ENCODE measurements around the gene CPAMD8. TPM values are rescaled to one million over a fixed set of nuclear protein-coding genes. Genes with fewer than 3 reads are reported as not detected.

CPAMD8 gene
- total and polyA plus RNA-seq, 9 of the 15 experiments (the other 6 are each of a cell fraction or from before 2014, with no cell fraction given), result 0.20 to 2.1 (median 1.3) TPM

DNA sequence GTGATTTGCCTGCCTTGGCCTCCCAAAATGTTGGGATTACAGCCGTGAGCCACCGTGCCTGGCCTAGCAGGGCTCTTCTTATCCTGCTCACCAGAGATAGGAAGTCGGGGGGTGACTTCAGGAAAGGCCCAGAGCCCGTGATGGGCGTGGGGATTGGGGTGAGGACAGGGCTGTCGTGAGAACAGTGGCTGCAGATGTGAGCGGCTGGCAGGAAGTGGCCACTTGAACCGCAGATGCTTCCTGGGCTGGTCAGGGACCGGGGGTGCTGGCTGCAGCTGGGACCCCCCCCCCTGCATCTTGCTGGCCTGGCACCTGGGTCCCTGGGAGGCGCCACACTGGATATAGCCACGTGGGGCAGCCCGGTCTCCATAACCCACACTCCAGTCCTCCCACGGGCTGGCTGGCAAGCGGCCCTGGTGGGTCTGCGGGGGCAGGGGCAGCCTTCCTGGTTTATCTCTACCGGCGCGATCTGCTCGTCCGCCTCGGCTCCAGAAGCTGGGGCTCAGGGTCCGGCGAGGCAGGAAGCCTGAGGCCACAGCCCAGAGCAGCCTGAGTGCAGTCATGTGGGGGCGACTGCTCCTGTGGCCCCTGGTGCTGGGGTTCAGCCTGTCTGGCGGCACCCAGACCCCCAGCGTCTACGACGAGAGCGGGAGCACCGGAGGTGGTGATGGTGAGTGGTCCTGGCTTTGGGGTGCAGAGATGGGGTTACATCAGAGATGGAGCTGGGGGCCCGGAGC, 137.8 kb downstream of the CPAMD8 start, which contains the start of gene F2RL3 (continued):
- TF ChIP-seq ZNF778 (CRISPR knock-in tag; IDR thresholded peaks at IDR 0.05) (no peak), ZNF512 (tag; IDR thresholded peaks at IDR 0.05) (no peak), ZNF785 (CRISPR knock-in tag; IDR thresholded peaks at IDR 0.05) (no peak), LEF1 (IDR thresholded peaks at IDR 0.05) (0 out of 2 replicates have a peak, but pooled peaks have one; percentile 21), ZNF764 (CRISPR knock-in tag; IDR thresholded peaks at IDR 0.05; ENCODE audit: low read depth) (no peak), HBP1 (CRISPR knock-in tag; IDR thresholded peaks at IDR 0.05) (no peak), RUNX1 (IDR thresholded peaks at IDR 0.05; ENCODE audit: low read depth) (no peak), CREM (IDR thresholded peaks at IDR 0.05; ENCODE audit: low read depth) (0 out of 2 replicates have a peak, but pooled peaks have one; percentile 20), CTBP1 (IDR thresholded peaks at IDR 0.05; ENCODE audit: borderline replicate concordance) (peak; percentile 72; the same call in 1 of the 2 replicates), BRF2 (IDR thresholded peaks at IDR 0.05; ENCODE audit: borderline replicate concordance, insufficient read depth, insufficient read length) (no peak), TRIM28 (IDR thresholded peaks at IDR 0.05) (no peak), KDM1A (IDR thresholded peaks at IDR 0.05) (no peak), ZNF696 (CRISPR knock-in tag; conservative IDR thresholded peaks at IDR 0.05) (no peak), ARID2 (IDR thresholded peaks at IDR 0.05) (0 out of 2 replicates have a peak, but pooled peaks have one; percentile 9), ZNF384 (IDR thresholded peaks at IDR 0.05; ENCODE audit: low read depth, low read length) (no peak), ZNF695 (CRISPR knock-in tag; IDR thresholded peaks at IDR 0.05) (no peak), FOS (IDR thresholded peaks at IDR 0.05; ENCODE audit: extremely low read depth, insufficient read length) (no peak), MYNN (IDR thresholded peaks at IDR 0.05) (peak; percentile 76; the same call in 1 of the 2 replicates), MYNN (CRISPR knock-in tag; IDR thresholded peaks at IDR 0.05) (no peak), POLR3A (IDR thresholded peaks at IDR 0.05; ENCODE audit: borderline replicate concordance, extremely low read depth, insufficient read depth, insufficient read length) (no peak)
- TF ChIP-seq, protein P1, sequence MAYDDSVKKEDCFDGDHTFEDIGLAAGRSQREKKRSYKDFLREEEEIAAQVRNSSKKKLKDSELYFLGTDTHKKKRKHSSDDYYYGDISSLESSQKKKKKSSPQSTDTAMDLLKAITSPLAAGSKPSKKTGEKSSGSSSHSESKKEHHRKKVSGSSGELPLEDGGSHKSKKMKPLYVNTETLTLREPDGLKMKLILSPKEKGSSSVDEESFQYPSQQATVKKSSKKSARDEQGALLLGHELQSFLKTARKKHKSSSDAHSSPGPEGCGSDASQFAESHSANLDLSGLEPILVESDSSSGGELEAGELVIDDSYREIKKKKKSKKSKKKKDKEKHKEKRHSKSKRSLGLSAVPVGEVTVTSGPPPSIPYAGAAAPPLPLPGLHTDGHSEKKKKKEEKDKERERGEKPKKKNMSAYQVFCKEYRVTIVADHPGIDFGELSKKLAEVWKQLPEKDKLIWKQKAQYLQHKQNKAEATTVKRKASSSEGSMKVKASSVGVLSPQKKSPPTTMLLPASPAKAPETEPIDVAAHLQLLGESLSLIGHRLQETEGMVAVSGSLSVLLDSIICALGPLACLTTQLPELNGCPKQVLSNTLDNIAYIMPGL (CRISPR knock-in tag; IDR thresholded peaks at IDR 0.05), result no peak
- TF ChIP-seq, protein P2, sequence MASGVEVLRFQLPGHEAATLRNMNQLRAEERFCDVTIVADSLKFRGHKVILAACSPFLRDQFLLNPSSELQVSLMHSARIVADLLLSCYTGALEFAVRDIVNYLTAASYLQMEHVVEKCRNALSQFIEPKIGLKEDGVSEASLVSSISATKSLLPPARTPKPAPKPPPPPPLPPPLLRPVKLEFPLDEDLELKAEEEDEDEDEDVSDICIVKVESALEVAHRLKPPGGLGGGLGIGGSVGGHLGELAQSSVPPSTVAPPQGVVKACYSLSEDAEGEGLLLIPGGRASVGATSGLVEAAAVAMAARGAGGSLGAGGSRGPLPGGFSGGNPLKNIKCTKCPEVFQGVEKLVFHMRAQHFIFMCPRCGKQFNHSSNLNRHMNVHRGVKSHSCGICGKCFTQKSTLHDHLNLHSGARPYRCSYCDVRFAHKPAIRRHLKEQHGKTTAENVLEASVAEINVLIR (CRISPR knock-in tag; IDR thresholded peaks at IDR 0.05), result no peak
- TF ChIP-seq, protein P3, sequence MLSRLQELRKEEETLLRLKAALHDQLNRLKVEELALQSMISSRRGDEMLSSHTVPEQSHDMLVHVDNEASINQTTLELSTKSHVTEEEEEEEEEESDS (CRISPR knock-in tag; IDR thresholded peaks at IDR 0.05), result no peak
